Peyer's patch (tissue), 4 donors: ENCODE data around the gene NRXN3. TPM values are rescaled to one million over a fixed set of nuclear protein-coding genes. Genes with fewer than 3 reads are reported as not detected.

Experiments used
- DNase-seq, 3 donors: peaks; one replicate each; pipeline ENCODE4 v3.0.0-alpha.2; 2017 to 2019
- H3K27ac ChIP-seq, 4 donors: fragments of 200-600 bp; sonication (generic); one replicate each; pipeline ENCODE4 v1.5.1; 2016 to 2019
- H3K27me3 ChIP-seq, 2 donors: fragments of 200-600 bp; sonication (generic); one replicate each; pipeline ENCODE4 v1.5.1; 2019
- H3K36me3 ChIP-seq, 3 donors: fragments of 200-600 bp; sonication (generic); one replicate each; pipeline ENCODE4 v1.5.1; 2016 to 2019
- H3K4me1 ChIP-seq, 4 donors: fragments of 200-600 bp; sonication (generic); one replicate each; pipeline ENCODE4 v1.5.1; 2016 to 2019
- H3K4me3 ChIP-seq, 4 donors: fragments of 200-600 bp; sonication (generic); 1 replicate in 3 of 4; 2 replicates in 1 of 4; pipeline ENCODE4 v1.5.1; 2016 to 2019; ENCODE audit warnings: mild to moderate bottlenecking in 1 of 4
- H3K9me3 ChIP-seq, 4 donors: fragments of 200-600 bp; sonication (generic); one replicate each; pipeline ENCODE4 v1.5.1; 2016 to 2019; ENCODE audit warnings: mild to moderate bottlenecking in 1 of 4
- POLR2A ChIP-seq, 2 donors: fragments of 450-650 bp; IDR thresholded peaks; one replicate each; pipeline ENCODE4 v1.5.1; 2017; ENCODE audit warnings: antibody characterized with exemption in 2 of 2, mild to moderate bottlenecking in 2 of 2, moderate library complexity in 2 of 2
- total RNA-seq, 4 donors: library from RNA; depleted of rRNA; stranded (reverse); fragments of >200 nt; gene quantifications; one replicate each; pipeline ENCODE4 v1.1.0, GENCODE V29; 2016
- TF ChIP-seq, protein P1 (sequence below), 6 experiments: fragments of 450-650 bp in 4 of 6; fragments of 200-600 bp in 2 of 6; sonication (generic) in 1 of 6; IDR thresholded peaks; one replicate each; pipeline ENCODE4 v1.5.1; 2017 to 2019; ENCODE audit warnings: antibody characterized with exemption in 6 of 6, mild to moderate bottlenecking in 3 of 6, moderate library complexity in 1 of 6

NRXN3 gene
- total RNA-seq, 4 donors from 2014 or later, result 1.6 to 10.2 (median 4.4) TPM

DNA sequence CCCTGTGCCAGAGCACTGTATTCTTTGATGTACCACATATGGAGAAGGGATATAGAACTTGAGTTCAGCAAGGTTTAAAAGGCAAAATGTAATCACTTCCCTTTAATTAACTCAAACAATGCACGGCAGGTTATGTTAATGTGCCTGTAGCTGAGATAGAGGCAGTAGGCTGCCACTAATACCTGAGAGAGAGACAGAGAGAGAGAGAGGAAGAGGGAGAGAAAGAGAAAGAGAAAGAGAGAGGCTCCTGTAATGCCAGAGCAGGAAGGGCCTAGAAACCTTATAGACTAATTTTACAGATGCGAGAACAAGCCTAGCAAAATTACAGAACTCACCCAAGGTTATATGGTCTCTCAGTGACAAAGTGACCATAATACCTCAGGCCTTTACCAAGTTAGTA is 679.8 kb downstream of the NRXN3 start:
- TF ChIP-seq, protein P1, sequence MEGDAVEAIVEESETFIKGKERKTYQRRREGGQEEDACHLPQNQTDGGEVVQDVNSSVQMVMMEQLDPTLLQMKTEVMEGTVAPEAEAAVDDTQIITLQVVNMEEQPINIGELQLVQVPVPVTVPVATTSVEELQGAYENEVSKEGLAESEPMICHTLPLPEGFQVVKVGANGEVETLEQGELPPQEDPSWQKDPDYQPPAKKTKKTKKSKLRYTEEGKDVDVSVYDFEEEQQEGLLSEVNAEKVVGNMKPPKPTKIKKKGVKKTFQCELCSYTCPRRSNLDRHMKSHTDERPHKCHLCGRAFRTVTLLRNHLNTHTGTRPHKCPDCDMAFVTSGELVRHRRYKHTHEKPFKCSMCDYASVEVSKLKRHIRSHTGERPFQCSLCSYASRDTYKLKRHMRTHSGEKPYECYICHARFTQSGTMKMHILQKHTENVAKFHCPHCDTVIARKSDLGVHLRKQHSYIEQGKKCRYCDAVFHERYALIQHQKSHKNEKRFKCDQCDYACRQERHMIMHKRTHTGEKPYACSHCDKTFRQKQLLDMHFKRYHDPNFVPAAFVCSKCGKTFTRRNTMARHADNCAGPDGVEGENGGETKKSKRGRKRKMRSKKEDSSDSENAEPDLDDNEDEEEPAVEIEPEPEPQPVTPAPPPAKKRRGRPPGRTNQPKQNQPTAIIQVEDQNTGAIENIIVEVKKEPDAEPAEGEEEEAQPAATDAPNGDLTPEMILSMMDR (IDR thresholded peaks at IDR 0.05), result no peak
- TF ChIP-seq POLR2A (IDR thresholded peaks at IDR 0.05), result no peak
- no peaks in the 10 kb centered on the region for H3K36me3 ChIP-seq

DNA sequence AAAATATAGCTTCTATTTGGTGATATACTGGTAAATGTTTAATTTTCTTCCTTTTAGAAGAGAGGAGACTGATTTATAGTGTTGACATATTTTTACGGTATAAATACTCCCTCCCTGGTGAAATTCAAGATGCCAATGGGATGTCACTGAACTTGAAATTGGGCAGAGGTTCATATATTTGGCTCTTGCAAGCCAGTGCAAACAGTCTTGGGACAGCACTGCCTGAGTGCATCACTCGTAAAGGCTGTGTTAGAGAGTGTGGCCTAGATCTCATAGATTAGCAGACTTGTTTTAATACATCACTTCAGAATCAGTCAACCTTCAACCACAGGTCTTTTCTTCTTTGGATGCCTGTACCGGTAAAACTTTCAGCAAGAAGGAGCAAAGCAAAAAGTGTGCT is 681.0 kb downstream of the NRXN3 start:
- Histone ChIP-seq H3K27ac (no peak overlapping the region), H3K27me3 (no peaks in the 10 kb centered on the region), H3K4me3 (no peak overlapping the region), H3K9me3 (no peaks in the 10 kb centered on the region), H3K4me1 (no peaks in the 10 kb centered on the region), H3K36me3 (no peaks in the 10 kb centered on the region)
- TF ChIP-seq POLR2A (IDR thresholded peaks at IDR 0.05), result no peak
- TF ChIP-seq, protein P1 (IDR thresholded peaks at IDR 0.05), result no peak
- DNase-seq, result no peak

More for the DNA sequence above, 679.8 kb downstream of the NRXN3 start:
- H3K9me3 ChIP-seq, result no peaks in the 10 kb centered on the region
- no peaks in the 10 kb centered on the region for H3K27me3 ChIP-seq
- DNase-seq, result no peak
- H3K27ac ChIP-seq, result no peak overlapping the region
- no peaks in the 10 kb centered on the region for H3K4me1 ChIP-seq
- no peak overlapping the region for H3K4me3 ChIP-seq

DNA sequence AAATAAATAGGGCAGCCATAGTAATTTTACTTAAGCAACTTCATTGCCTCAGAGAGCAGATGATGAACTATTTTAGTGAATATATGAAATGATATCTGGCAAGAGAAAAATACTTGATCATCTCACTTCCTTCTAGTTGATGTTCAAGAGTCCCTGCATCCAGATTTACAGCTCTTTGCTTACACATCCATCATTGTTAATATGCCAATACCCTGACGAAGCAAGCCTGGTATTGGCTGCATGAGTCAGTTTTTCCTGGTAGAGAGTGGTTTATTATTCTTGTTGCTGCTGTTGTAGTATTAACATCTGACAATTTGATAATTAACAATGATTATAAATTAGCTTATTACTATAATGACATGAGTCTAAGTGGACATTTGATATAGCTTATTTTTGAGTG is 681.9 kb downstream of the NRXN3 start:
- Histone ChIP-seq H3K36me3 (no peaks in the 10 kb centered on the region), H3K27me3 (no peaks in the 10 kb centered on the region), H3K27ac (no peak overlapping the region), H3K4me1 (no peaks in the 10 kb centered on the region), H3K9me3 (no peaks in the 10 kb centered on the region), H3K4me3 (no peak overlapping the region)
- TF ChIP-seq, protein P1 (IDR thresholded peaks at IDR 0.05), result no peak
- TF ChIP-seq POLR2A (IDR thresholded peaks at IDR 0.05), result no peak
- no peak for DNase-seq

DNA sequence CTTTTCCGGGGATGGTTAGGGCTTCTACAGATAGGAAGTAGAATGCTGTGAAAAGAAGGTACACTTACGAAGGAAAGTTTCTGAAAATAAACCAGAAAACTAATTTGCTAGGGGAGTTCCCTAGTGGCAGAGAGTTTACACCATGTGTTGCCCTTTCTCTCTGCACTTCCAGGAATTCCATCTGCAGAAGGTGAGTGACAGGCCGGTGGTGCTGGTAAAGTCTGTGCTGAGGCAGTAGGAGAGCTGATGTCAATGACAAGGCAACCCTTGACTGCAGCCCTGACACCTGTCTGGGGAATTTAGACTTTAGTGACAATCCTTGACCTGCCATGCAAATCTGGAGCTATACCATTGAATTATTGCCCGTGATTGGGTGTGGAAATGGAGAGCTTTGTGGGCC is 687.8 kb downstream of the NRXN3 start:
- Histone ChIP-seq H3K4me1 (no peaks in the 10 kb centered on the region), H3K27me3 (no peaks in the 10 kb centered on the region), H3K4me3 (no peak overlapping the region), H3K27ac (no peak overlapping the region), H3K36me3 (no peaks in the 10 kb centered on the region), H3K9me3 (no peaks in the 10 kb centered on the region)
- TF ChIP-seq, protein P1 (IDR thresholded peaks at IDR 0.05), result no peak
- no peak for TF ChIP-seq POLR2A (IDR thresholded peaks at IDR 0.05)
- no peak for DNase-seq

DNA sequence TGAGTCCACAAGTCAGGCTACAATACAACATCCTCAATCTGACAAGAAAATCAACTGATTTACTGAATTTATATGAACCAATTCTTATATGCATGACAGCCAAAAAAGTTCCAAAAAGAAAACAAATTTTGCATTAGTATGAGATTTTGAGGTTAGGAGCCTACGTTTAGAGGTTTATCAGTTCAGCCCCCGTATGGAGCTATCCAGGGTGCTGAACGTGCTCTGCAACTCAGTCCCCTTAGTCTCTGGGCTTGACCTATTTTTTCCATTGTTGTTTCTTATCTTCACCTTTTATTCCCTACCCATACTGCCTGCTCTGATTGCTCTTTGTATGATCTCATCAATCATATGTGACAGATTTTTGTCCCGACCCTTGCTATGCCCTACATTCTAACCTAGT is 693.0 kb downstream of the NRXN3 start:
- Histone ChIP-seq H3K4me3 (no peak overlapping the region), H3K36me3 (no peaks in the 10 kb centered on the region), H3K9me3 (no peaks in the 10 kb centered on the region), H3K4me1 (no peaks in the 10 kb centered on the region), H3K27ac (no peak overlapping the region), H3K27me3 (no peaks in the 10 kb centered on the region)
- TF ChIP-seq POLR2A (IDR thresholded peaks at IDR 0.05), result no peak
- TF ChIP-seq, protein P1 (IDR thresholded peaks at IDR 0.05), result no peak
- DNase-seq, result no peak

DNA sequence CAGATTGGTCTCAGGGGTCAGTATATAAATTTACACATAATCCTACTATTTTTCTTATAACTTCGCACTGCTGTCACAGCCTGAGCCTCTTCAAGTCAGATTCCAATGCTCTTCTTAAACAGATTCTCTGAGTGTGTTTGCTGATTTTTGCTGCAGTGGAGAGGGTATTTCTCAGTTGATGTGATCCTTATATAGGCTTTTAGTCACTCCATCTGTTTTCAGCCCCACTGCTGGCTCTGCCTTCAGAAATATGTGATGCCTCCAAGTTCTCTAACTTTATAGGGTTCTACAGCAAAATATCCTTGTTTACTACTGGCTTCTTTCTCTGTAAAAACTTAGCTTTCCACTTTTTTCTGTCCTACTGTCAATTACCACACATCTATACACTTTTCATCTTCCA is 702.7 kb downstream of the NRXN3 start:
- Histone ChIP-seq H3K4me3 (no peak overlapping the region), H3K36me3 (no peaks in the 10 kb centered on the region), H3K27ac (no peak overlapping the region), H3K4me1 (no peaks in the 10 kb centered on the region), H3K9me3 (no peaks in the 10 kb centered on the region), H3K27me3 (no peaks in the 10 kb centered on the region)
- no peak for TF ChIP-seq POLR2A (IDR thresholded peaks at IDR 0.05)
- TF ChIP-seq, protein P1 (IDR thresholded peaks at IDR 0.05), result no peak
- no peak for DNase-seq
